HG03442 (cell line): ENCODE results near the gene CELF4.

Experiments used
- ATAC-seq: cut with Tn5 transposase; IDR thresholded peaks from one replicate; pipeline ENCODE4 v1.9.1; 2021; ENCODE audit warnings: mild to moderate bottlenecking, moderate library complexity; ENCODE audit not compliant: unreplicated experiment

CELF4 gene

GRCh38 chr18:37548679-37549289, 16.8 kb downstream of the CELF4 start:
- no peak for ATAC-seq

- ATAC-seq, result no peak
Observed at GRCh38 chr18:37547196-37547827, 18.3 kb downstream of the CELF4 start.

- no peak for ATAC-seq
Observed at GRCh38 chr18:37546651-37547050, 18.9 kb downstream of the CELF4 start.

GRCh38 chr18:37546272-37546537, 19.4 kb downstream of the CELF4 start:
- no peak for ATAC-seq

GRCh38 chr18:37545461-37546271, 19.9 kb downstream of the CELF4 start:
- no peak for ATAC-seq

GRCh38 chr18:37544713-37545112, 20.9 kb downstream of the CELF4 start:
- no peak for ATAC-seq

- ATAC-seq, result no peak
Observed at GRCh38 chr18:37544217-37544616, 21.4 kb downstream of the CELF4 start.

- no peak for ATAC-seq
Observed at GRCh38 chr18:37543321-37543720, 22.3 kb downstream of the CELF4 start.

- ATAC-seq, result no peak
Observed at GRCh38 chr18:37541517-37541916, 24.1 kb downstream of the CELF4 start.

GRCh38 chr18:37540424-37541138, 25.0 kb downstream of the CELF4 start:
- no peak for ATAC-seq

- ATAC-seq, result no peak
Observed at GRCh38 chr18:37539236-37539635, 26.4 kb downstream of the CELF4 start.

GRCh38 chr18:37538526-37539205, 26.9 kb downstream of the CELF4 start:
- ATAC-seq, result no peak

GRCh38 chr18:37537868-37538525, 27.6 kb downstream of the CELF4 start:
- ATAC-seq, result peak; percentile 93

- ATAC-seq, result no peak
Observed at GRCh38 chr18:37536656-37537055, 28.9 kb downstream of the CELF4 start.

- no peak for ATAC-seq
Observed at GRCh38 chr18:37535968-37536367, 29.6 kb downstream of the CELF4 start.

- no peak for ATAC-seq
Observed at GRCh38 chr18:37534627-37535026, 31.0 kb downstream of the CELF4 start.

- ATAC-seq, result no peak
Observed at GRCh38 chr18:37533647-37534584, 31.7 kb downstream of the CELF4 start.

GRCh38 chr18:37532917-37533316, 32.7 kb downstream of the CELF4 start:
- ATAC-seq, result no peak

GRCh38 chr18:37529863-37530262, 35.7 kb downstream of the CELF4 start:
- peak; percentile 98 for ATAC-seq
